ENCODE data around the gene SEMA6A.
"Not testable (repeated sequence)": the region's sequence is repeated elsewhere in the genome, so short reads cannot be mapped to it uniquely, and the experiment has no call there.

The SEMA6A gene

GRCh38 chr5:116546743-116547124 is 27.9 kb downstream of the SEMA6A start:
- no peak for DNase-seq (ENCODE audit: low read depth in 2 of 2)

GRCh38 chr5:116546033-116546742 is 28.4 kb downstream of the SEMA6A start:
- DNase-seq (ENCODE audit: low read depth in 2 of 2), result no peak

DNA sequence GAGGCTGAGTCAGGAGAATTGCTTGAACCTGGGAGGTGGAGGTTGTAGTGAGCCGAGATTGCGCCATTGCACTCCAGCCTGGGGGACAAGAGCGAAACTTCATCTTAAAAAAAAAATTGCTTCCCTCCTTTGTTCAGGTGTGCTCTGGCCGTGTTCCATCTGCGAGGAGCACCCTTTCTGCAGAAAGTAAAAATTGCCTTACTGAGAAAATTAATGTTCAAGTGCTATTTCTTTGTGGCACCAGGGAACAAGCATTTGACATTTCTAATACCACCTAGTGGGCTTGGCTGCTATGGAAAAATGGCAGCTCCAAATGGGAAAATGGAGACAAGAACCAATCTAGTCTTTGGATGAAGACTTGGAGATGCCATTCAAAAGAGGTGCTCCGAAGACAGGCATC is 29.2 kb downstream of the SEMA6A start:
- DNase-seq (ENCODE audit: low read depth in 2 of 2), result not testable (repeated sequence)

GRCh38 chr5:116544531-116545241 is 29.9 kb downstream of the SEMA6A start:
- no peak for DNase-seq (ENCODE audit: low read depth in 2 of 2)

DNA sequence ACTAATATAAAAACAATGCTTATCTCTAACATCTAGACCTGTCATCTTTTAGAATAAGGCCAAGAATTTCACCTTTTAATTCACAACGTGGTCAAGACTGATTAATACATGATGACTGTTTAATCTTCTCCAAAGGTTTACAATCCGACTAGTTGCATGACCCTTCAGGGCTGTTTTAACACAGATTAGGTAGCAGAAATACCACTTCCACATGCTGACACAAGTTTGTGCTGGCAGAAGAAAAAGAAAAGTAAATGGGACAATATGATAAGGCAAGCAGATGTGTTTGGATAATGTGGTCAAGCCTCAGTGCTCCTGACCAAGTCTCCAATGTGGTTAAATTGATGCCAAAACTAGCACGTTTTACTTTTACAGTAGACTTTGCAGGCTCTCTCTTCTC is 31.1 kb downstream of the SEMA6A start:
- no peak for DNase-seq (ENCODE audit: low read depth in 2 of 2)

GRCh38 chr5:116542619-116543018 is 32.0 kb downstream of the SEMA6A start:
- DNase-seq (ENCODE audit: low read depth in 2 of 2), result no peak

GRCh38 chr5:116539222-116539621 is 35.4 kb downstream of the SEMA6A start:
- no peak for DNase-seq (ENCODE audit: low read depth in 2 of 2)

GRCh38 chr5:116536316-116537083 is 38.1 kb downstream of the SEMA6A start:
- no peak for DNase-seq (ENCODE audit: low read depth in 2 of 2)

DNA sequence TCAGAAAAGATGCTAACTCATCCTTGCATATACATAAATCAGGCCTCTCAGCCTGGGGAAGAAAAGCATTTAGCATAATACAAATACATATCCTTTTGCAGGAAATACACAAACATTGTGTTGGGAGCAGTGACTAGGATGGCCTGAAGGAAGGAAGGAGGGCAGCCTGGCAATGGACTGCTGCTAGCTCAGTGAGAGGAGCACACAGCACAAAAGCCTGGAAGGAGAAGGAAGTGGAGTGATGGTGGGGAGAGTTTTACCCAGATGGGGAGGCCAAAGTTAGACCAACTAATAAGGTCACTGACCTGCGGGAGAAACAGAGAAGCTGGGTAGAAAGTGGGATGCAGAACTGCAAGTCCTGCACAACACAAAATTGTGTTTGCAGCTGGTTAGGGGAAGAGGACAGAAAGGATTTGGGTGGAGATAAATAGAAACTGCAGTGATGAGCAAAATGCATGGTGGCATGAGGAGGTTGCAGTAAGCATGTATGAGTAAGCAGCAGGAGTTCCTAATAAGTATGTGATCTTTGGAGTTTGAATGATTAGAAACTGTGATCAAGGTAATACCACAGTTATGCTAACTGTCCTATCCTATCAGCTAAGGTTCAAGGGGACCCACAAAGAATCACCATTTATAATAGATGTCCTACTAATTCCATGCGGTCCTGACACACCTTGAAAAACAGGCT is 39.5 kb downstream of the SEMA6A start:
- DNase-seq (ENCODE audit: low read depth in 2 of 2), result no peak

DNA sequence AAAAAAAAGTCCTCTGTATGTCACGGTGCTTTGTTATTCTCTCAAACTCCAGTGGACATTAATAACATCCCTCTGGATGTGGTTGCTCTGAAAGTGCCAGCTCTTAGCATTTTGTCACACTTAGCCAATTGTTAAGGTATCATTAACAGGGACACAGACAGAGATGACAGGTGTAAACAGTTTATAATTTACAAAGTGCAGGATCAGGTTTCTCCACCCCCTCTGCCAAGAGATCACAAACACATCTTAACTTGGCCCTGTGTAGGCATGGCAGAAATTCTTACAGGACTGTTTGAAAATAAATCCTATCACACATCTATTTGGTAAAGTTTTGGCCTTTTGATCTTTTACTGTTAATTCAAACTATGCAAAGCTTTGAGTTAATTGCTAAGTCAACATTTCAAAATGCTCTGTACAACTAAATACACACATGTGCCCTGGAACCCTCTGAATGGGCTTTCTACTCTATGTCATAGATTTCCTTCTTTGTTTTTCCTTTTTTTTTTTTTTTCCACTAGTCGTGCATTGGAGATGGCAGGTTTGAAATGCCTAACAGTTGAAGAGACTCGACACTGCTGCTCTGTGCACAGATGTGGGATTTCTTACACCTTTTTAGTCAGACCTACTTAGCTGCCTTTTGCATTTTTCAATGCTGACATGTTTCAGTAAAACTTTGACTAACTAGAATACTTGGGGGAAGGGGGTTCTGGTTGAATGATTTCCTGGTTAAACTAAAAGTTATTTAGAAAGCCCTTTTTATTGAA is 41.7 kb downstream of the SEMA6A start:
- DNase-seq (ENCODE audit: low read depth in 2 of 2), result no peak

GRCh38 chr5:116531635-116532034 is 43.0 kb downstream of the SEMA6A start:
- no peak for DNase-seq (ENCODE audit: low read depth in 2 of 2)

DNA sequence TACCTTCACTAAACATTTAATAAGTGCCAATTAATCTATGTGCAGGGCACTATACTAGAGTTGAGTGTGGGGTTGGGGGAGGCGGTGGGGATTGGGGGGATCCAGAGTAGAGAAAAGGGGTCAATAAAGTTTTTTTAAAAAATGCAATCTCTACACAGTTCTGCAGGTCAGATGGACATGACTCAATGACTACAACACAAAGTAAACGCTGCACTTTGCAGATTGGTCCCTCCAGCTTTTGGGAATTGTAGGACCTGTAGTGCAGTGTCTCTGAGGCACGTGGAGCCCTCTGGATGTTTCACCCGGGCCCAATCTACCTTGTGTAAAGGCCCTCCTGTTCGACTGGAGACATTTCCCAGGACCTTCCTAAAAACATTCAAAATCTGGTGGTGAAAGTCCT is 43.5 kb downstream of the SEMA6A start:
- no peak for DNase-seq (ENCODE audit: low read depth in 2 of 2)

- no peak for DNase-seq (ENCODE audit: low read depth in 2 of 2)
These were observed 44.3 kb downstream of the SEMA6A start for GRCh38 chr5:116530276-116530675.

GRCh38 chr5:116529615-116530014 is 45.0 kb downstream of the SEMA6A start:
- DNase-seq (ENCODE audit: low read depth in 2 of 2), result no peak

DNA sequence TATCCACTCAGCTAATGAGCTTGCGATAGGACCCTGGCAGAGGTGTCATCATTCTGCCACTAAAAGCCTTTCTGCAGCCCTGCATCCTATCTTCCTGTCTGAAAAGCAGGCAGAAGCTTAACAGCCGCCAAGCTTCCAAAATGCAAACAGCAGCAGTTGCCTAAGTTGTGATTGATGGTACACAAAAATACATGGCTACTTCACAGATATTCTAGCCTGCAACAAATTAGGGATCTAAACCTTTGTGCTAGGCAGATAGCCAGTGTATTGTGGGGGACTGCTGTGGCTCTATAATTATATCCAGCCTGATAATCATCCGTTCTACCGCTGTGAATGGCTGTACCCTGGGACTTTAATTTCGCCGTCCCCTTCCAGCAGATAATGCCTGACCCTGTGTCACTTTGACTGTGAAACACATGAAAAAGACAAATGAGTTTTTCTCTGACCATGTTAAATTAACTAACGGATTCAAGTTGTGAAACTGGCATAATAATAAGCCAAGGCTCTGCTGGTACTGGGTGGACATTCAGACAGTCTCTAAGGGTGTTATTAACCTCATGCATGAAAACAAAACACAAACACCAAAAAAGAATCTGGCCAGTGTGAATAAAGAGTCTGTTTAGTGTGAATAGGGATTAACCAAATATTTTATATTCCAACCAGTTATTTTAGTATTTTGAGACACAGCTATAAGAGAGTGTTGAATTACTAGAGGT is 45.9 kb downstream of the SEMA6A start:
- no peak for DNase-seq (ENCODE audit: low read depth in 2 of 2)

DNA sequence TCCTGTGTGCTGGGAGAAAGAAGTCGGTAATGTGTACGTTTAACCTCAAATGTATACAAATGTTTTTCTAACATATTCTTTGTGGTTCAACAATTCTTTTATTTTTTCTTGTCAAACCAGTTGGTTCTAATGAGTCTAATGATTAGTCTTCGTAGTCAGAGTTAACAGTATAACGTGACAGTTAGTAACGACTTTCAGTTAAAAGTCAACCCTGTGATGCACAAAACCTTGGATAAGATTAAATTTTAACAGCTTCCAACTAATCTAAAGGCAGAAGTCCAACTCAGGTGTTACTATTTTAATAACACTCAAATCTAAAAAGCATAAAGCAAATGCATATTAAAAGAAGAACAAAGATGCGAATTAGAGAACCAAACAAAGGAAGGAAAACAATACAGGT is 47.0 kb downstream of the SEMA6A start:
- DNase-seq (ENCODE audit: low read depth in 2 of 2), result no peak

GRCh38 chr5:116525674-116526073 is 48.9 kb downstream of the SEMA6A start:
- no peak for DNase-seq (ENCODE audit: low read depth in 2 of 2)

- DNase-seq (ENCODE audit: low read depth in 2 of 2), result no peak
These were observed 49.7 kb downstream of the SEMA6A start for GRCh38 chr5:116524966-116525365.

GRCh38 chr5:116524051-116524904 is 50.3 kb downstream of the SEMA6A start:
- DNase-seq (ENCODE audit: low read depth in 2 of 2), result no peak

DNA sequence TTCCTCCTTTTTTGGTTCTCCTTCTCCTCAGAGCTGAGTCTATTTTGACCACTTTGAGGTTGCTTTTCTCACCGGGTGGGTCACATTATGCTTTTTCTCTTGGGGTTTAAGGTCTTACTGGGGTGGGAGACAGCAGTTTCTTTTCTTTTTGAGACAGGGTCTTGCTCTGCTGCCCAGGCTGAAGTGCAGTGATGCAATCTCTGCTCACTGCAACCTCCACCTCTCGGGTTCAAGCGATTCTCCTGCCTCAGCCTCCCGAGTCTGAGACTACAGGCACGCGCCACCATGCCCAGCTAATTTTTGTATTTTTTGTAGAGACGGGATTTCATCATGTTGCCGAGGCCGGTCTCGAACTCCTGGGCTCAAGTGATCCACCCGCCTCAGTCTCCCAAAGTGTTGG is 51.4 kb downstream of the SEMA6A start:
- not testable (repeated sequence) for DNase-seq (ENCODE audit: low read depth in 2 of 2)

Measured in stimulated activated CD4-positive, alpha-beta T cell treated with anti-CD3 and anti-CD28 coated beads, Interleukin-1b, Interleukin-23, amount 100 ng/mL, for 1 hour (primary cell).